ENCODE measurements around the gene PLPP3. TPM values are rescaled to one million over a fixed set of nuclear protein-coding genes. Genes with fewer than 3 reads are reported as not detected.

The PLPP3 gene
- total RNA-seq, result 33.2 TPM

DNA sequence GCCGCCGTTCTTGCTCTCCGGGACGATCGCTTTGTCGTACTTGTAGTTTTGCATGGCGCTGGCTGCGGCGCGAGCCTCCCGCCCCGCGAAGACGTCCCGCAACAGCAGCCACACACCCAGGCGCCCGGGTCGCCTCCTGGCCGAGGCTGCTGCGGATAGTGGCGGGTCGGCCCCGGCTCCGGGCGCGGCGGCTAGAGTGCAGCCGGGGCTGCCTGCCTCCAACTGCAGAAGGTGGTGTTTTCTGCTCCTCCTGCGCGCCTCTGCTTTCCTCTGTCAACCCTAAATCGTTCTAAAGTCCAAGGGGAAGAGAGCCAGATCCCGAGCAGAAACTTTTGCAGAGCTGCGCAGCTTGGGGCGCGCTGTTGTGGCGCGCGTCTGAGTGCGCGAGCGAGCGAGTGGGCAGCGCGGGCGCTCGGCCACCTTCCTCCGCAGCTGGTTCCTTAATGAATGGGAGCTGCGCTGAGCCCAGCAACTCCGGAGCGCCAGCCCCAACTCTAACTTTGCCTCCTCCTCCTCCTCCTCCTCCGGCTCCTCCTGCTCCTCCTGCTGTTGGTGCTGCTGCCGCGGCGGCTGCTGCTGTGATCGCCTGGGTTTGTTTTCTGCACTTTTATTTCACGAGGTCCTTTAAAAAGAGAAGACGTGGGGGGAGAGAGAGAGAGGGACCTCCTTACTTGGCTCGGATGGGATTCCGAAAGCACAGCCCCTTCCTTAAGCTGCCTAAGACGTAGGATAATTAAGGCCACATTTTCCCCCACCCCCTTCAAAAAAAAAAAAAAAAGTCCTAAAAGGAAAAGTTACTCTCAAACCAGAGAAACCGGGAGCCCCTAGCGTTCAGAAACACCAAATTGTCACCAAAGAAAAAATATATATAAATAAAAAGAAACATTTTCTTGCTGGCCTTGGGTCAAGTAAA lies at the start of gene PLPP3:
TSS of gene PLPP3 (minus strand) at position 601 of the 913 bp plus-strand sequence. CDS start at position 54, 547 bp downstream.

Small RNA genes lying within 50 kb of the gene (small RNA-seq; reads per million reads assigned to genes)
- not detected for gene AC099789.1 (ENCODE audit: low replicate concordance)

Other genes starting within 250 kb of the PLPP3 start
- 31.3 TPM for gene PRKAA2, start 65.8 kb upstream of the PLPP3 start, total RNA-seq
- 0.94 TPM for gene FYB2, start 239.8 kb upstream of the PLPP3 start, total RNA-seq

Data from parietal lobe (tissue), 2 donors.